ENCODE data around the gene TCF7.

The TCF7 gene

GRCh38 chr5:134131578-134132350 lies 17.3 kb downstream of the TCF7 start:
- DNase-seq, result no peak

GRCh38 chr5:134132372-134133187 lies 18.1 kb downstream of the TCF7 start:
- no peak for DNase-seq

- DNase-seq, result no peak
Observed at GRCh38 chr5:134133188-134133994, 18.9 kb downstream of the TCF7 start.

GRCh38 chr5:134133995-134134541 lies 19.6 kb downstream of the TCF7 start:
- DNase-seq, result no peak

- no peak for DNase-seq
Observed at GRCh38 chr5:134135091-134135655, 20.7 kb downstream of the TCF7 start.

GRCh38 chr5:134136221-134136631 lies 21.7 kb downstream of the TCF7 start:
- no peak for DNase-seq

GRCh38 chr5:134136771-134137170 lies 22.3 kb downstream of the TCF7 start:
- DNase-seq, result no peak

GRCh38 chr5:134138416-134139376 lies 24.2 kb downstream of the TCF7 start:
- no peak for DNase-seq

- DNase-seq, result no peak
Observed at GRCh38 chr5:134139377-134139851, 24.9 kb downstream of the TCF7 start.

GRCh38 chr5:134139891-134140469 lies 25.5 kb downstream of the TCF7 start:
- no peak for DNase-seq

- peak; percentile 7 for DNase-seq
Observed at GRCh38 chr5:134140530-134141201, 26.2 kb downstream of the TCF7 start.

- no peak for DNase-seq
Observed at GRCh38 chr5:134141331-134142050, 27.0 kb downstream of the TCF7 start.

GRCh38 chr5:134142052-134142451 lies 27.6 kb downstream of the TCF7 start:
- DNase-seq, result no peak

- DNase-seq, result no peak
Observed at GRCh38 chr5:134142806-134143205, 28.3 kb downstream of the TCF7 start.

- DNase-seq, result no peak
Observed at GRCh38 chr5:134143431-134143830, 28.9 kb downstream of the TCF7 start.

- no peak for DNase-seq
Observed at GRCh38 chr5:134143944-134144941, 29.8 kb downstream of the TCF7 start.

- no peak for DNase-seq
Observed at GRCh38 chr5:134145041-134145757, 30.7 kb downstream of the TCF7 start.

Data from NCI-H748 treated with DMSO at 0.1 percent for 48 hours (cell line).